SK-N-SH (cell line): ENCODE results near the gene TIAM2. TPM values are rescaled to one million over a fixed set of nuclear protein-coding genes. Genes with fewer than 3 reads are reported as not detected.

Experiments used
- CTCF ChIA-PET: fragments of 300-600, 350-600 bp; formaldehyde crosslinking; extraction: SDS; loops from one replicate; lab custom pipeline; 2021; lab: Yijun Ruan, JAX
- POLR2A ChIA-PET: fragments of 350-600 bp; sonication (Branson Sonifier 250); formaldehyde crosslinking; extraction: SDS; loops from one replicate; lab custom pipeline; 2020; ENCODE audit warnings: antibody characterized with exemption, inconsistent platforms; lab: Yijun Ruan, JAX
- DNase-seq: peaks from one replicate; pipeline ENCODE4 v3.0.0; 2012
- H2AFZ ChIP-seq: fragments of 200-600 bp; sonication (generic); 2 replicates; pipeline ENCODE4 v1.8.1; 2016; ENCODE audit warnings: antibody characterized with exemption, mild to moderate bottlenecking, low read depth
- H3F3A ChIP-seq: fragments of 200-600 bp; sonication (generic); replicated peaks from 2 replicates; pipeline ENCODE3; 2016; ENCODE audit warnings: antibody characterized with exemption, mild to moderate bottlenecking; ENCODE audit not compliant: insufficient read depth
- H3K27ac ChIP-seq, 2 experiments: fragments of 200-500 bp in 1 of 2; fragments of 200-600 bp in 1 of 2; sonication (Bioruptor generic) in 1 of 2; sonication (generic), shearing (Covaris generic) in 1 of 2; 2 replicates each; pipeline versions ENCODE4 v1.5.1 to v1.6.1; 2014 to 2016; ENCODE audit warnings: low read depth in 2 of 2, inconsistent platforms in 1 of 2, low read length in 1 of 2, mild to moderate bottlenecking in 1 of 2, mixed read lengths in 1 of 2
- H3K27me3 ChIP-seq: fragments of 200-600 bp; sonication (generic), shearing (Covaris generic); 2 replicates; pipeline ENCODE4 v1.6.1; 2016; ENCODE audit warnings: mixed run types; ENCODE audit not compliant: insufficient read depth
- H3K36me3 ChIP-seq, 2 experiments: fragments of 200-500 bp in 1 of 2; fragments of 200-600 bp in 1 of 2; sonication (Bioruptor generic) in 1 of 2; sonication (generic) in 1 of 2; replicated peaks in 1 of 2; 2 replicates each; pipeline versions ENCODE3 to v1.5.1; 2014 to 2016; ENCODE audit warnings: low read length in 1 of 2, mild to moderate bottlenecking in 1 of 2; ENCODE audit not compliant: insufficient read depth in 2 of 2, control insufficient read depth in 1 of 2
- H3K4me1 ChIP-seq, 2 experiments: fragments of 200-500 bp in 1 of 2; fragments of 200-600 bp in 1 of 2; sonication (Bioruptor generic) in 1 of 2; sonication (generic), shearing (Covaris generic) in 1 of 2; 2 replicates each; pipeline versions ENCODE4 v1.5.1 to v1.6.1; 2014 to 2016; ENCODE audit warnings: low read depth in 1 of 2, low read length in 1 of 2, mixed run types in 1 of 2; ENCODE audit not compliant: insufficient read depth in 2 of 2, control insufficient read depth in 1 of 2
- H3K4me2 ChIP-seq: fragments of 200-600 bp; sonication (generic), shearing (Covaris generic); 2 replicates; pipeline ENCODE4 v1.6.1; 2017; ENCODE audit warnings: mixed run types
- H3K4me3 ChIP-seq, 2 experiments: fragments of 200-500 bp in 1 of 2; fragments of 200-600 bp in 1 of 2; sonication (Bioruptor generic) in 1 of 2; sonication (generic), shearing (Covaris generic) in 1 of 2; 2 replicates each; pipeline versions ENCODE4 v1.5.1 to v1.8.1; 2014 to 2016; ENCODE audit warnings: low read depth in 2 of 2, inconsistent platforms in 1 of 2, low read length in 1 of 2, mild to moderate bottlenecking in 1 of 2, mixed read lengths in 1 of 2, moderate library complexity in 1 of 2
- H3K79me2 ChIP-seq: fragments of 200-600 bp; sonication (generic); 2 replicates; pipeline ENCODE4 v1.8.1; 2017; ENCODE audit warnings: mild to moderate bottlenecking; ENCODE audit not compliant: insufficient read depth
- H3K9ac ChIP-seq: fragments of 200-600 bp; sonication (generic); 2 replicates; pipeline ENCODE4 v1.6.1; 2017; ENCODE audit warnings: mixed run types
- H3K9me2 ChIP-seq: fragments of 200-600 bp; sonication (generic); 2 replicates; pipeline ENCODE4 v1.6.1; 2017; ENCODE audit warnings: mixed run types
- H3K9me3 ChIP-seq: fragments of 200-600 bp; sonication (generic); 2 replicates; pipeline ENCODE4 v1.6.1; 2017; ENCODE audit warnings: mixed run types, mild to moderate bottlenecking, moderate library complexity
- H4K20me1 ChIP-seq: fragments of 200-600 bp; sonication (generic); 2 replicates; pipeline ENCODE4 v1.6.1; 2017; ENCODE audit warnings: mild to moderate bottlenecking, mixed run types; ENCODE audit not compliant: insufficient read depth
- CHD2 ChIP-seq: fragments of 150-350 bp; IDR thresholded peaks from 2 replicates; pipeline ENCODE4 v1.6.1; 2018; ENCODE audit warnings: low read length; ENCODE audit not compliant: partially characterized antibody
- EP300 ChIP-seq, 2 experiments: IDR thresholded peaks; 2 replicates each; pipeline versions ENCODE4 v1.4.0 to v1.6.1; 2012; ENCODE audit warnings: borderline replicate concordance in 1 of 2, low read depth in 1 of 2, low read length in 1 of 2
- FOXM1 ChIP-seq: IDR thresholded peaks from 2 replicates; pipeline ENCODE4 v1.4.0; 2012; ENCODE audit warnings: low read depth, mild to moderate bottlenecking
- GABPA ChIP-seq: IDR thresholded peaks from 2 replicates; pipeline ENCODE4 v1.4.0; 2012; ENCODE audit warnings: low read depth, mild to moderate bottlenecking
- JUND ChIP-seq: IDR thresholded peaks from 2 replicates; pipeline ENCODE4 v1.4.0; 2012
- MAX ChIP-seq: IDR thresholded peaks from 2 replicates; pipeline ENCODE4 v1.4.0; 2012; ENCODE audit warnings: low read depth
- NFIC ChIP-seq: IDR thresholded peaks from 2 replicates; pipeline ENCODE4 v1.4.0; 2012; ENCODE audit warnings: borderline replicate concordance
- NRF1 ChIP-seq: IDR thresholded peaks from 2 replicates; pipeline ENCODE4 v1.6.1; 2012; ENCODE audit warnings: low read depth, mild to moderate bottlenecking, low read length
- PBX3 ChIP-seq: IDR thresholded peaks from 2 replicates; pipeline ENCODE4; 2012
- RCOR1 ChIP-seq: fragments of 150-350 bp; IDR thresholded peaks from 2 replicates; pipeline ENCODE4 v1.6.1; 2017; ENCODE audit warnings: antibody characterized with exemption, low read length
- REST ChIP-seq: IDR thresholded peaks from 2 replicates; pipeline ENCODE4 v1.6.1; 2012; ENCODE audit warnings: mild to moderate bottlenecking, low read depth, low read length, moderate library complexity
- RXRA ChIP-seq: IDR thresholded peaks from 2 replicates; pipeline ENCODE4 v1.4.0; 2012; ENCODE audit warnings: low read depth, mild to moderate bottlenecking, borderline replicate concordance
- SMC3 ChIP-seq: IDR thresholded peaks from 2 replicates; pipeline ENCODE4 v1.6.1; 2012; ENCODE audit warnings: low read depth, low read length, improper control_type of control experiment
- TAF1 ChIP-seq: IDR thresholded peaks from 2 replicates; pipeline ENCODE4 v1.6.1; 2012; ENCODE audit warnings: low read depth, mild to moderate bottlenecking, low read length, moderate library complexity, borderline replicate concordance
- TCF12 ChIP-seq: IDR thresholded peaks from 2 replicates; pipeline ENCODE4 v1.4.0; 2012
- TEAD4 ChIP-seq: IDR thresholded peaks from 2 replicates; pipeline ENCODE4 v1.4.0; 2012; ENCODE audit warnings: mild to moderate bottlenecking, borderline replicate concordance; ENCODE audit not compliant: insufficient read depth
- USF1 ChIP-seq: IDR thresholded peaks from 2 replicates; pipeline ENCODE4 v1.4.0; 2012; ENCODE audit warnings: low read depth, borderline replicate concordance
- YY1 ChIP-seq: IDR thresholded peaks from 2 replicates; pipeline ENCODE4 v1.4.0; 2012; ENCODE audit warnings: low read depth, mild to moderate bottlenecking
- ZBTB33 ChIP-seq: IDR thresholded peaks from 2 replicates; pipeline ENCODE4 v1.4.0; 2012; ENCODE audit warnings: low read depth, borderline replicate concordance
- WGBS: methylation state at CpG from one replicate; pipeline ENCODE4 v1.1.6; 2017; ENCODE audit warnings: low lambda C conversion rate; 5-methylcytosine and 5-hydroxymethylcytosine counted together
- polyA plus RNA-seq, 3 experiments: library from polyadenylated mRNA; depleted of rRNA; stranded (reverse); fragments of >200 nt; gene quantifications; 2 replicates each; pipeline ENCODE4 v1.2.3, GENCODE V29; 2012

Gene TIAM2
- polyA plus RNA-seq, 1 of the 3 experiments (the other 2 are of a cell fraction) = 13.6 TPM

- no peak for TF ChIP-seq REST
These were observed 36.0 kb downstream of the TIAM2 start (continued) for GRCh38 chr6:155031091-155031490.

- DNase-seq = no peak
- Histone ChIP-seq H3K9ac (no peak overlapping the region), H3K27me3 (no peaks in the 10 kb centered on the region), H2AFZ (no peak overlapping the region), H4K20me1 (no peaks in the 10 kb centered on the region), H3K9me2 (no peaks in the 10 kb centered on the region), H3K27ac (no peak overlapping the region), H3K4me3 (no peak overlapping the region), H3K36me3 (peaks cover 0 to 5% of the 10 kb centered on the region in 2 experiments), H3F3A (peaks cover 9% of the 10 kb centered on the region), H3K4me1 (no peaks in the 10 kb centered on the region; a peak in 1 of 4 replicates), H3K4me2 (no peak overlapping the region), H3K9me3 (no peaks in the 10 kb centered on the region), H3K79me2 (peaks cover 3% of the 10 kb centered on the region; the same call in 1 of the 2 replicates)
- TF ChIP-seq YY1 (no peak), FOXM1 (no peak), TCF12 (no peak), RXRA (no peak), SMC3 (no peak), PBX3 (no peak), TEAD4 (no peak), EP300 (IDR thresholded peaks at IDR 0.05; ENCODE audit: borderline replicate concordance in 1 of 2, low read depth in 1 of 2, low read length in 1 of 2) (no peak)
- POLR2A ChIA-PET = no interaction called here
- WGBS = 93% methylated on average over 13 of the region's 13 CpGs
- CTCF ChIA-PET = no interaction called here
These were observed 38.1 kb downstream of the TIAM2 start for GRCh38 chr6:155033021-155033791.

GRCh38 chr6:155036907-155037306, 41.8 kb downstream of the TIAM2 start:
- H3K4me1 ChIP-seq = no peaks in the 10 kb centered on the region; a peak in 1 of 4 replicates
- H3K27me3 ChIP-seq = no peaks in the 10 kb centered on the region
- no peak for DNase-seq
- no peak overlapping the region for H3K4me2 ChIP-seq
- H3K79me2 ChIP-seq = no peaks in the 10 kb centered on the region
- peaks cover 0 to 5% of the 10 kb centered on the region in 2 experiments for H3K36me3 ChIP-seq
- 96% methylated on average over 8 of the region's 8 CpGs for WGBS
- no peak overlapping the region for H3K4me3 ChIP-seq
- H4K20me1 ChIP-seq = no peaks in the 10 kb centered on the region
- H2AFZ ChIP-seq = no peak overlapping the region
- ChIA-PET POLR2A (no interaction called here), CTCF (interaction anchor here (1.5 kb wide), 1 partner anchor 109 kb away, joined by 4 read pairs; no protein-coding TSS in a partner anchor)
- no peaks in the 10 kb centered on the region for H3K9me3 ChIP-seq
- H3K27ac ChIP-seq = no peak overlapping the region
- H3K9ac ChIP-seq = no peak overlapping the region
- H3K9me2 ChIP-seq = no peaks in the 10 kb centered on the region
- H3F3A ChIP-seq = no peaks in the 10 kb centered on the region
- TF ChIP-seq RXRA (no peak), TAF1 (no peak), NRF1 (no peak), NFIC (no peak), JUND (no peak), TEAD4 (no peak), ZBTB33 (no peak), RCOR1 (no peak), GABPA (no peak), MAX (no peak), CHD2 (no peak), USF1 (no peak)
